ENCODE data around the gene COX18.

COX18 gene

GRCh38 chr4:73086095-73086868 is 16.8 kb upstream of the COX18 start:
- no peak overlapping the region for H3K9ac ChIP-seq (ENCODE audit: low read length in 2 of 2)
- no peaks in the 10 kb centered on the region for H3K27me3 ChIP-seq (ENCODE audit: control insufficient read depth in 1 of 2, insufficient read depth in 2 of 2, low read length in 2 of 2)
- no peak overlapping the region for H3K4me3 ChIP-seq (ENCODE audit: low read length in 2 of 2)
- H3K27ac ChIP-seq (ENCODE audit: low read length): no peak overlapping the region
- H3K4me1 ChIP-seq (ENCODE audit: control insufficient read depth, insufficient read depth, low read length): no peaks in the 10 kb centered on the region
- H3K36me3 ChIP-seq (ENCODE audit: control insufficient read depth in 2 of 2, insufficient read depth in 2 of 2, low read length in 2 of 2): peaks cover 8 to 15% of the 10 kb centered on the region in 2 donors
- no peaks in the 10 kb centered on the region for H3K9me3 ChIP-seq (ENCODE audit: control insufficient read depth in 2 of 2, low read length in 2 of 2)

DNA sequence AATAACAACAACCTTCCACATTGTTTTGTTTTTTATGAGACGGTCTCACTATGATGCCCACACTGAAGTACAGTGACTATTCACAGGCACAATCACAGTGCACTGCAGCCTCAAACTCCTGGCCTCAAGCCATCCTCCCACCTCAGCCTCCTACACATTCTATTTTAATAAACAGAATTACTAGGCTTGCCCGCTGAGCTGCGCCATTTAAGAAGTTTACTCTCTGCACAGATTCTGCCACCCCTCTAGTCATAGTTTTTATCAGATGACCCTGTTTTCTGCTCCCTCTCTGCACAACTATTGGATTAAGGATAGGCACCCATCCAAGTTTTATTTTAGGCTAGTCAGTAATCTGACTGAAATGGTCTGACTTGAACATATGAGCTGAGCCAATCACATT is 11.3 kb upstream of the COX18 start:
- Histone ChIP-seq H3K27ac (ENCODE audit: low read length) (no peak overlapping the region), H3K9me3 (ENCODE audit: control insufficient read depth in 2 of 2, low read length in 2 of 2) (no peaks in the 10 kb centered on the region), H3K36me3 (ENCODE audit: control insufficient read depth in 2 of 2, insufficient read depth in 2 of 2, low read length in 2 of 2) (peaks cover 4 to 23% of the 10 kb centered on the region in 2 donors)

DNA sequence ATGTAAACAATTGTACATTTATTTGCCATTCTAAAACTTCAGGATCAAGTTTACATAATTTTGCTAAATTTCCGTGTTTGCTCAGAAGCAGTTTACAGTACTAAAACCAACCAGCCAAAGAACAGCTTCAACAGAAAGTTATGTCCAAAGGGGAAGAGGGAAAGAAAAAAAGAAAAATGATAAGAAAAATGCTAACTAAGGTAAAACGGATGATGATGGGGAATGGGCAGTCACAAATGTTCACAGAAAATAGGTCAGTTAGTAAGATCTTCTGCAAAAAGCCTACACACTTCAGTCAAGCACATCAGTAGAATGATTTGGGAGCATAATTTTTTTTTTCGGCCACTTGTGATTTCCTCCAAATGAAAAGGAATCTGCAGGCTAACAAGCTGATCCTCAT is 6.3 kb upstream of the COX18 start:
- peaks cover 9 to 17% of the 10 kb centered on the region in 2 donors for H3K36me3 ChIP-seq (ENCODE audit: control insufficient read depth in 2 of 2, insufficient read depth in 2 of 2, low read length in 2 of 2)
- peaks cover 3% of the 10 kb centered on the region for H3K4me1 ChIP-seq (ENCODE audit: control insufficient read depth, insufficient read depth, low read length)
- no peak overlapping the region for H3K9ac ChIP-seq (ENCODE audit: low read length in 2 of 2)
- no peaks in the 10 kb centered on the region for H3K27me3 ChIP-seq (ENCODE audit: control insufficient read depth in 1 of 2, insufficient read depth in 2 of 2, low read length in 2 of 2)
- no peak overlapping the region for H3K27ac ChIP-seq (ENCODE audit: low read length)
- no peaks in the 10 kb centered on the region for H3K9me3 ChIP-seq (ENCODE audit: control insufficient read depth in 2 of 2, low read length in 2 of 2)
- H3K4me3 ChIP-seq (ENCODE audit: low read length in 2 of 2): no peak overlapping the region

More for the DNA sequence above, 11.3 kb upstream of the COX18 start:
- H3K4me1 ChIP-seq (ENCODE audit: control insufficient read depth, insufficient read depth, low read length): peaks cover 3% of the 10 kb centered on the region
- H3K27me3 ChIP-seq (ENCODE audit: control insufficient read depth in 1 of 2, insufficient read depth in 2 of 2, low read length in 2 of 2): no peaks in the 10 kb centered on the region
- no peak overlapping the region for H3K4me3 ChIP-seq (ENCODE audit: low read length in 2 of 2)
- H3K9ac ChIP-seq (ENCODE audit: low read length in 2 of 2): no peak overlapping the region

GRCh38 chr4:73070074-73070390 is 516 bp upstream of the COX18 start:
- Histone ChIP-seq H3K36me3 (ENCODE audit: control insufficient read depth in 2 of 2, insufficient read depth in 2 of 2, low read length in 2 of 2) (no peaks in the 10 kb centered on the region), H3K9ac (ENCODE audit: low read length in 2 of 2) (peak overlapping the region; percentile 86 to 96), H3K4me1 (ENCODE audit: control insufficient read depth, insufficient read depth, low read length) (peaks cover 3% of the 10 kb centered on the region), H3K9me3 (ENCODE audit: control insufficient read depth in 2 of 2, low read length in 2 of 2) (no peaks in the 10 kb centered on the region), H3K27me3 (ENCODE audit: control insufficient read depth in 1 of 2, insufficient read depth in 2 of 2, low read length in 2 of 2) (no peaks in the 10 kb centered on the region), H3K27ac (ENCODE audit: low read length) (peak overlapping the region; percentile 83), H3K4me3 (ENCODE audit: low read length in 2 of 2) (peak overlapping the region; percentile 87 to 91)

DNA sequence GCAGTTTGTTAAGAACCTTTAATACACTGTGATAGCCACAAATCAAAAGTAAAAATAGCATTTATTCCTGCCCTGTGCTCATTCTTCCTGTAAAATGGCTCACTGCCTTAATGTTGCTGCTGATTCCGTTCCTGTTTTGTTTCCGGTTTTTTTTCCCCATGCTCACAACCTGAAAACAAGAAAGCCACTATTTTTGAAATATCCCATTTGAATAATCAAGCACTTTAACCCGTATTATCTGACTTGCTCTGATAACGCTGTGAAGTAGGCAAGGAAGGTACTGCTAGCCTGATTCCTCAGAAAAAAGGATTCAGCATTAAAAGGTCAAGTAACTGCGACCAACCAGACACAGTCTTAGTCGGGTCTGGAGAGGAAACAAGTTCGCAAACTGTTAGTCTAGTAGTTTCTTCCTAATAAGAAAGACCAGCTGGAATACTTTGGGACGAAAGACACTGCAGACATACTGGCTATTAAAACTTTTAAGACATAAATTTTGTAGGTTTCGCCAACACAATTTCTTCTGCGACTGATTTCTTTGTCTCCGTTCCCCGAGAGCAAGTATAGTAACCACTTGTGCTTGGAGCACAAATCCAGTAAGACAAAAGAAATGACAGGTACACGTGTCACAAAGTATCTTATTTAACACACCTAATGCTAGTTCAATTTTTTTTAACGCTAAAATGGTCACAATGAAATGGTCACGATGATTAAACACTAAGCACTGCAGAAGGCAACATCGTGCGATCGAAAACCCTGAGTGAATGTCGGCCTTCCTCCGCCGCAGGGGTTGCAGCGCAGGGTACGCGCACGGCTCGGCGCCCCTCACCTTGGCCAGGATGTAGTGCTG is 802 bp downstream of the COX18 start:
- Histone ChIP-seq H3K27me3 (ENCODE audit: control insufficient read depth in 1 of 2, insufficient read depth in 2 of 2, low read length in 2 of 2) (no peaks in the 10 kb centered on the region), H3K9ac (ENCODE audit: low read length in 2 of 2) (peak overlapping the region; percentile 87 to 96), H3K36me3 (ENCODE audit: control insufficient read depth in 2 of 2, insufficient read depth in 2 of 2, low read length in 2 of 2) (peaks cover 0 to 4% of the 10 kb centered on the region in 2 donors), H3K9me3 (ENCODE audit: control insufficient read depth in 2 of 2, low read length in 2 of 2) (no peaks in the 10 kb centered on the region), H3K4me3 (ENCODE audit: low read length in 2 of 2) (peak overlapping the region; percentile 87 to 91), H3K4me1 (ENCODE audit: control insufficient read depth, insufficient read depth, low read length) (peaks cover 3% of the 10 kb centered on the region), H3K27ac (ENCODE audit: low read length) (peak overlapping the region; percentile 83)

GRCh38 chr4:73067971-73068394 is 1.5 kb downstream of the COX18 start:
- Histone ChIP-seq H3K36me3 (ENCODE audit: control insufficient read depth in 2 of 2, insufficient read depth in 2 of 2, low read length in 2 of 2) (peaks cover 0 to 8% of the 10 kb centered on the region in 2 donors), H3K9me3 (ENCODE audit: control insufficient read depth in 2 of 2, low read length in 2 of 2) (no peaks in the 10 kb centered on the region), H3K4me1 (ENCODE audit: control insufficient read depth, insufficient read depth, low read length) (peaks cover 3% of the 10 kb centered on the region), H3K9ac (ENCODE audit: low read length in 2 of 2) (peak overlapping the region; percentile 87 to 96), H3K4me3 (ENCODE audit: low read length in 2 of 2) (peak overlapping the region; percentile 87 to 91), H3K27me3 (ENCODE audit: control insufficient read depth in 1 of 2, insufficient read depth in 2 of 2, low read length in 2 of 2) (no peaks in the 10 kb centered on the region), H3K27ac (ENCODE audit: low read length) (peak overlapping the region; percentile 83)

DNA sequence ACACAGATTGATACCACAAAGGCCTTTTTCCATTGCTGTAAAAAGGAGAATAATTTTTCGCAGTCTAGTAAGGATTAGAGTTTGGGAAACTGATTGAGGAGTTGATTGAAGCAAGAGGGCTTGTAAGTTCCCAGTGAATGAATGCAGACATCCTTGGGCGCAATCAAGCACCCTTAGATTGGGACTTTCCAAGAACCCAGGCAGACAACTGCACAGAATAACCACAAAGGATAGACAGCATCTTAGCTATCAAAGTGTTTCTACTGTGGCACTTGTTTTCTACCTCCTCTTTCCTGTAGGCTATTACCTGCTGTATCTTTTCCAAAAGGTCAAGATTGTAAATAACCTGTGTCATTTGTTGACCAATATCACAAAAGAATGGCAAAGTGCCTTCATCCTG is 2.6 kb downstream of the COX18 start:
- H3K27ac ChIP-seq (ENCODE audit: low read length): no peak overlapping the region
- H3K9me3 ChIP-seq (ENCODE audit: control insufficient read depth in 2 of 2, low read length in 2 of 2): no peaks in the 10 kb centered on the region

DNA sequence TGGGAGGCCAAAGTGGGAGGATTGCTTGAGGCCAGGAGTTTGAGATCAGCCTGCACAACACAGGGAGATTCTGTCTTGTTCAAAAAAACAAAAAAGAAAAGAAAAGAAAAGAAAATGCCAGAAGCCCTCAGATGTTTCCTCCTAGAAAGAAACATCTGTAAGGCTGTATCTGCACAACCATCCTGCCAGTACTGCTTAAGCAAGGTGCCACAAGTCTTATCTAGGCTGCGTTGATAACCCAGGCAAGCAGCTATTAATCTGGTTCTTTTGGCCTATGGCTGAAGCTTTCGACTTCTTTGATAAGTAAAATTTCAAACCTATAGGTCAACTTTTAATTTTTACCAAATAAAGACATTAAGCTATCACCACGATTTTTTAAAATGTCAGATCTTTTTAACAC is 3.1 kb downstream of the COX18 start:
- Histone ChIP-seq H3K36me3 (ENCODE audit: control insufficient read depth in 2 of 2, insufficient read depth in 2 of 2, low read length in 2 of 2) (peaks cover 2 to 13% of the 10 kb centered on the region in 2 donors), H3K27me3 (ENCODE audit: control insufficient read depth in 1 of 2, insufficient read depth in 2 of 2, low read length in 2 of 2) (no peaks in the 10 kb centered on the region), H3K9ac (ENCODE audit: low read length in 2 of 2) (no peak overlapping the region), H3K27ac (ENCODE audit: low read length) (no peak overlapping the region), H3K4me1 (ENCODE audit: control insufficient read depth, insufficient read depth, low read length) (peaks cover 3% of the 10 kb centered on the region), H3K9me3 (ENCODE audit: control insufficient read depth in 2 of 2, low read length in 2 of 2) (no peaks in the 10 kb centered on the region), H3K4me3 (ENCODE audit: low read length in 2 of 2) (no peak overlapping the region)

More for the DNA sequence above, 2.6 kb downstream of the COX18 start:
- H3K27me3 ChIP-seq (ENCODE audit: control insufficient read depth in 1 of 2, insufficient read depth in 2 of 2, low read length in 2 of 2): no peaks in the 10 kb centered on the region
- peaks cover 3% of the 10 kb centered on the region for H3K4me1 ChIP-seq (ENCODE audit: control insufficient read depth, insufficient read depth, low read length)
- no peak overlapping the region for H3K4me3 ChIP-seq (ENCODE audit: low read length in 2 of 2)
- H3K36me3 ChIP-seq (ENCODE audit: control insufficient read depth in 2 of 2, insufficient read depth in 2 of 2, low read length in 2 of 2): peaks cover 0 to 11% of the 10 kb centered on the region in 2 donors
- no peak overlapping the region for H3K9ac ChIP-seq (ENCODE audit: low read length in 2 of 2)

- H3K4me1 ChIP-seq (ENCODE audit: control insufficient read depth, insufficient read depth, low read length): peaks cover 3% of the 10 kb centered on the region
- no peak overlapping the region for H3K9ac ChIP-seq (ENCODE audit: low read length in 2 of 2)
- peaks cover 9 to 22% of the 10 kb centered on the region in 2 donors for H3K36me3 ChIP-seq (ENCODE audit: control insufficient read depth in 2 of 2, insufficient read depth in 2 of 2, low read length in 2 of 2)
- no peak overlapping the region for H3K4me3 ChIP-seq (ENCODE audit: low read length in 2 of 2)
- no peaks in the 10 kb centered on the region for H3K27me3 ChIP-seq (ENCODE audit: control insufficient read depth in 1 of 2, insufficient read depth in 2 of 2, low read length in 2 of 2)
- H3K9me3 ChIP-seq (ENCODE audit: control insufficient read depth in 2 of 2, low read length in 2 of 2): no peaks in the 10 kb centered on the region
- no peak overlapping the region for H3K27ac ChIP-seq (ENCODE audit: low read length)
Measured at GRCh38 chr4:73064536-73064935, 5.0 kb downstream of the COX18 start.

DNA sequence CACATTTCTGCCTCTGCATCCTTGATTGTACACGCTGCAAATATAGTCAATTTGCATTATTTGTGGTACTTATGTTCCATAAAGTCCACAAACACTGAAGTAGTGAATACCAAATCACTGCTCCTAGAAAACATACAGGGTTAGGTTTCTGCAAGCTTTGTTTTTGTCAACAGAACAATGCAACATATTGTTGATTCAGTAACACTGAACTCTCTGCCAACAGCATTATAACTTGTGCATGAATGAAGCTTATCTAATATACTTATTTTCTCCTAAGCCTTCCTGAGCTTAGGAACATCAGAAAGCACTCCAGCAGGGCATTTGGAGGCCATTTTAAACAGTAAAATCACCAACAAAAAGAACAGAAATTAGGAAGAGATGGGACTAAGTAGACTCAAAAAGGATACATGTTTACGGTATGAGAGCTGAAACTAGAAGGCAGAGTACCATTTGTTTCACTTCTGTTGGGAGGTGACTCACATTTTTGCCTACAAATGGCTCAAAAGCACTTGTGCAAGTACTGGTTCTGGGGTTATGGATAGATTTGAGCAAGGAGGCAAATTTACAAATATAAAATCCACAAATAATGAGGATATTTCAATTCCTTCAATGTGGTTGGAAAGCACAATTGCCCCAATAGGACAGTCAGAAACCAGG is 14.1 kb downstream of the COX18 start:
- Histone ChIP-seq H3K9me3 (ENCODE audit: control insufficient read depth in 2 of 2, low read length in 2 of 2) (no peaks in the 10 kb centered on the region), H3K27ac (ENCODE audit: low read length) (no peak overlapping the region), H3K36me3 (ENCODE audit: control insufficient read depth in 2 of 2, insufficient read depth in 2 of 2, low read length in 2 of 2) (peaks cover 32 to 42% of the 10 kb centered on the region in 2 donors), H3K9ac (ENCODE audit: low read length in 2 of 2) (no peak overlapping the region), H3K4me1 (ENCODE audit: control insufficient read depth, insufficient read depth, low read length) (no peaks in the 10 kb centered on the region), H3K4me3 (ENCODE audit: low read length in 2 of 2) (no peak overlapping the region), H3K27me3 (ENCODE audit: control insufficient read depth in 1 of 2, insufficient read depth in 2 of 2, low read length in 2 of 2) (no peaks in the 10 kb centered on the region)

Measured in stomach smooth muscle (tissue), 2 donors.